Osteoblast (primary cell): ENCODE data around the gene RASL11A. TPM values are rescaled to one million over a fixed set of nuclear protein-coding genes. Genes with fewer than 3 reads are reported as not detected.
A peak's percentile ranks its signal among the peaks of the same experiment; 100 is the strongest.

Source experiments
- DNase-seq: peaks from one replicate; pipeline ENCODE4 v3.0.0; 2011; ENCODE audit warnings: low spot score, mixed read lengths; ENCODE audit not compliant: insufficient read length; ENCODE audit errors: missing footprints
- H2AFZ ChIP-seq: 2 replicates; pipeline ENCODE4 v1.6.0; 2011; ENCODE audit warnings: mild to moderate bottlenecking, low read length
- H3K27ac ChIP-seq: 2 replicates; pipeline ENCODE4 v1.5.1; 2011; ENCODE audit warnings: mild to moderate bottlenecking, low read depth, low read length, moderate library complexity
- H3K27me3 ChIP-seq: 2 replicates; pipeline ENCODE4 v1.6.0; 2012; ENCODE audit warnings: mild to moderate bottlenecking, control low read depth, inconsistent platforms, low read length, moderate library complexity; ENCODE audit not compliant: insufficient read depth
- H3K36me3 ChIP-seq: 2 replicates; pipeline ENCODE4 v1.5.1; 2011; ENCODE audit warnings: mild to moderate bottlenecking, low read length, control low read depth, moderate library complexity; ENCODE audit not compliant: insufficient read depth
- H3K4me1 ChIP-seq: 2 replicates; pipeline ENCODE4 v1.5.1; 2011; ENCODE audit warnings: mild to moderate bottlenecking, low read length, control low read depth, moderate library complexity; ENCODE audit not compliant: insufficient read depth
- H3K4me2 ChIP-seq: 2 replicates; pipeline ENCODE4 v1.6.0; 2011; ENCODE audit warnings: mild to moderate bottlenecking, low read length; ENCODE audit not compliant: insufficient read depth
- H3K4me3 ChIP-seq: fragments of 200-600 bp; sonication (generic); 3 replicates; pipeline ENCODE4 v1.5.1; 2012; ENCODE audit warnings: mild to moderate bottlenecking, low read length, inconsistent platforms; ENCODE audit not compliant: insufficient read depth
- H3K79me2 ChIP-seq: 2 replicates; pipeline ENCODE4 v1.6.0; 2012; ENCODE audit warnings: mild to moderate bottlenecking, low read length, control low read depth, inconsistent platforms; ENCODE audit not compliant: insufficient read depth
- H3K9me3 ChIP-seq: 2 replicates; pipeline ENCODE4 v1.5.1; 2011; ENCODE audit warnings: low read depth, low read length, control low read depth
- H4K20me1 ChIP-seq: 2 replicates; pipeline ENCODE4 v1.6.0; 2012; ENCODE audit warnings: mild to moderate bottlenecking, low read length, control low read depth; ENCODE audit not compliant: insufficient read depth
- total RNA-seq: library from RNA; depleted of rRNA; stranded (reverse); fragments of >200 nt; gene quantifications from 2 replicates; pipeline ENCODE4 v1.2.3, GENCODE V29; 2012
- TF ChIP-seq, protein P1 (sequence below): IDR thresholded peaks from 2 replicates; pipeline ENCODE4 v1.5.1; 2011; ENCODE audit warnings: mild to moderate bottlenecking, low read depth, low read length, moderate library complexity; ENCODE audit errors: extremely low read depth

RASL11A gene
- total RNA-seq, 1 donor, result 11.9 TPM

DNA sequence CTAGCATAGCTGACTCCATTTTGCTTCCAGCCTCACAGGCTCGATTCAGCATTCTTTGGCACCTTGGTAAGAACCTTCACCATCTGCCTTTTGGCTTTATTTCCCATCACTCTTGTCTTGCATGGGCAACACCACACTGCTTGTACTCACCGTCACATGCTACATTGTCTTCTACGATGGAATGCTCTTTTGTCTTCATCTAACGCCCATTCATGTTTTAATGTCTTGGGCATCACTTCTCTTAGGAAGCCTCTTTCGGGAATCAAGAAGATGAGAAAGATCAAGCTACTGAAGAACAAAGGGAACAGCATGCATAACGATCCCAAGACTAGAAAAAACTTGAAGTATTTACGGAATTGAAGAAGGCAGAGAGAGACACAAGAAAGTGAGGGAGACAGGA, 25.0 kb upstream of the RASL11A start:
- no peak overlapping the region for H3K27ac ChIP-seq
- H3K4me2 ChIP-seq, result no peak overlapping the region
- H3K9me3 ChIP-seq, result no peaks in the 10 kb centered on the region
- TF ChIP-seq, protein P1, sequence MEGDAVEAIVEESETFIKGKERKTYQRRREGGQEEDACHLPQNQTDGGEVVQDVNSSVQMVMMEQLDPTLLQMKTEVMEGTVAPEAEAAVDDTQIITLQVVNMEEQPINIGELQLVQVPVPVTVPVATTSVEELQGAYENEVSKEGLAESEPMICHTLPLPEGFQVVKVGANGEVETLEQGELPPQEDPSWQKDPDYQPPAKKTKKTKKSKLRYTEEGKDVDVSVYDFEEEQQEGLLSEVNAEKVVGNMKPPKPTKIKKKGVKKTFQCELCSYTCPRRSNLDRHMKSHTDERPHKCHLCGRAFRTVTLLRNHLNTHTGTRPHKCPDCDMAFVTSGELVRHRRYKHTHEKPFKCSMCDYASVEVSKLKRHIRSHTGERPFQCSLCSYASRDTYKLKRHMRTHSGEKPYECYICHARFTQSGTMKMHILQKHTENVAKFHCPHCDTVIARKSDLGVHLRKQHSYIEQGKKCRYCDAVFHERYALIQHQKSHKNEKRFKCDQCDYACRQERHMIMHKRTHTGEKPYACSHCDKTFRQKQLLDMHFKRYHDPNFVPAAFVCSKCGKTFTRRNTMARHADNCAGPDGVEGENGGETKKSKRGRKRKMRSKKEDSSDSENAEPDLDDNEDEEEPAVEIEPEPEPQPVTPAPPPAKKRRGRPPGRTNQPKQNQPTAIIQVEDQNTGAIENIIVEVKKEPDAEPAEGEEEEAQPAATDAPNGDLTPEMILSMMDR, result no peak
- H3K27me3 ChIP-seq, result no peaks in the 10 kb centered on the region
- no peak overlapping the region for H2AFZ ChIP-seq
- H4K20me1 ChIP-seq, result no peaks in the 10 kb centered on the region
- peaks cover 6% of the 10 kb centered on the region for H3K4me1 ChIP-seq
- H3K79me2 ChIP-seq, result peaks cover 4% of the 10 kb centered on the region
- H3K4me3 ChIP-seq, result no peak overlapping the region
- H3K36me3 ChIP-seq, result no peaks in the 10 kb centered on the region
- DNase-seq, result no peak

DNA sequence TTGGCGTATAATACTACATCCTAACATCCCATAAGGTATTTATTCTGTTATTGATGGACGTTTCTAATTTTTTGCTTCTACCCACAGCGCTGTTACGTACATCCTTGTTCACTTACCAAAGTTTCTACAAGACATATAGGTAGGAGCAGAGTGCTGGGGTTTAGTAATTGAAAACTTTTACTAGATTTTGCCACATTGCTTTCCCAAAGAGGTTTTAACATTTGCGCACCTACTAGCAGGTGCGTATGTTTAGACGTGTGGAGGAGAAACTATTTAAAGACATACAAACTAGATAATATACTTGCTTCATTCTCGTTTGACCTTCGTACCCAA, 19.8 kb upstream of the RASL11A start:
- TF ChIP-seq, protein P1, result no peak
- peak overlapping the region; percentile 99 for H3K27ac ChIP-seq
- peak overlapping the region; percentile 78 for H2AFZ ChIP-seq
- DNase-seq, result no peak
- H3K27me3 ChIP-seq, result no peaks in the 10 kb centered on the region
- H3K4me2 ChIP-seq, result peak overlapping the region; percentile 95
- peaks cover 51% of the 10 kb centered on the region for H3K79me2 ChIP-seq
- H3K36me3 ChIP-seq, result peaks cover 24% of the 10 kb centered on the region
- H4K20me1 ChIP-seq, result peaks cover 13% of the 10 kb centered on the region
- H3K4me1 ChIP-seq, result peaks cover 20% of the 10 kb centered on the region
- peak overlapping the region; percentile 96 for H3K4me3 ChIP-seq
- H3K9me3 ChIP-seq, result no peaks in the 10 kb centered on the region

DNA sequence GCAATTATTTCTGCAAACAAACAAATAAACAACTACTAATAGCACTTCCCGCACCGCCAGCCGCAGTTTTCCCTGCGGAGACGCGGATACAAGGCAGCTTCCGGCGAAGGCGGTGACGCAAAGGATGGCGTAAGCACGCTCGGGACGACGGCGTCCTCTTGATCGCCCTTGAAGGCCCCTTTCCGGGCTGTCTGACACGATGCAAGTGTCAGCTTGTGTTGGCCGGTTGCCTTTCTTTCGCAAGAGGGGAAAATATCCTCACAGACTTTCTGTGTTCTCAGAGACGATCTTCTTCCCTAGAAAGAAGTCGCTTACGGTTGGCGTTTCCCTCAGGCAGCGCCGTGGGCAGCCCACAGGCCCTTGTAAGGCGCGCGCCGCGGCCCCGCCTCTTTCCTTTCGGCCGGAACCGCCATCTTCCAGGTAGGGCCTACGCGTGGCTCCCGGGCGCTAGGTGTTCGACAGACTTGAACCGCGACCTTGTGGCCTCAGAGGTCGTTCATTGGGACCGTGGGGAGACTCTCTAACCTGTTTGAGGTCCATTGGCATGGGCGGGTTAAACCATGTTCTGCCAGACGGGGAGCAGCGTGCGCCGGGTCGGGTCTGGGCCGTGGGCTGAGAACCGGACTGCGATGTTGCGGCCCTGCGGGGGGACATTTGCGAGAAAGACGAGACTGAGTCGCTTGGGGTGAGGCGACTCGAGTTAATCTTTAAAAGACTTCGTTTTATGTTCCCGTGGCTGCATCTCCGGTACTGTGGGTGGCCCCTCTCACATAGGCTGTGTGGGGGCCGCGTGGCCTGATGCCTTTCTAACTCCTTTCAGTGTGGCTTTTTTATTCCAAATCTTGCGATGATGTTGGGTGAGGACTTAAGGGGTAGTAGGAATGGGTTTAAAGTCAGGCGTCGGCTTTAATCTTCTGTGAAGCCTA, 19.2 kb upstream of the RASL11A start, which contains the start of gene RPL21:
TSS of gene RPL21 (plus strand) at position 393 of the 926 bp plus-strand sequence. CDS start 2,219 bp downstream, outside the sequence.
- H4K20me1 ChIP-seq, result peaks cover 13% of the 10 kb centered on the region
- H3K27me3 ChIP-seq, result no peaks in the 10 kb centered on the region
- H3K4me1 ChIP-seq, result peaks cover 20% of the 10 kb centered on the region
- H3K4me3 ChIP-seq, result peak within 1 kb of the TSS; percentile 96
- no peaks in the 10 kb centered on the region for H3K9me3 ChIP-seq
- peak within 1 kb of the TSS; percentile 78 for H2AFZ ChIP-seq
- peak; percentile 95 for DNase-seq
- TF ChIP-seq, protein P1, result no peak
- peak within 1 kb of the TSS; percentile 95 for H3K4me2 ChIP-seq
- H3K27ac ChIP-seq, result peak within 1 kb of the TSS; percentile 99
- peaks cover 52% of the 10 kb centered on the region for H3K79me2 ChIP-seq
- peaks cover 30% of the 10 kb centered on the region for H3K36me3 ChIP-seq

DNA sequence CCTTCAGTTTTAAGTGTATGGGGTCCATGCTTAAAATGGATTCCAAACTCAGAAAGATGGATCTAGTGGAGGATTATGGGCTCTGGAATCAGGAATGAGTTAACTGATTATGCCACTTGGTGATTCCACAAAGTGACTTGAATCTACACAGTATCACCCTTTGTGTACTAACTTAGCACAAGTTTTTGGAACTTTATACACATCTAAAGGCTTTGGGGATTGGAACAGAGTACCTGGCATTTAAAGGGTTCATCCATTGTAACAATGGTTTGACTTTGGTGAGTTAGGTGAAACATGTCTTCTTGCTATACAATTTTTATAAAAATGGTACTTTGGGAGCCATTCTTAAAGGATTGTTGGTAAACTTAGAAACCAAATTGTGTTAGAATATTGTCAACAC, 18.2 kb upstream of the RASL11A start:
- H4K20me1 ChIP-seq, result peaks cover 18% of the 10 kb centered on the region
- H3K4me1 ChIP-seq, result peaks cover 20% of the 10 kb centered on the region
- H2AFZ ChIP-seq, result no peak overlapping the region
- H3K9me3 ChIP-seq, result no peaks in the 10 kb centered on the region
- peak overlapping the region; percentile 96 for H3K4me3 ChIP-seq
- peaks cover 57% of the 10 kb centered on the region for H3K79me2 ChIP-seq
- no peak for DNase-seq
- peak overlapping the region; percentile 95 for H3K4me2 ChIP-seq
- TF ChIP-seq, protein P1, result no peak
- H3K27ac ChIP-seq, result peak overlapping the region; percentile 99
- H3K36me3 ChIP-seq, result peaks cover 40% of the 10 kb centered on the region
- H3K27me3 ChIP-seq, result no peaks in the 10 kb centered on the region
